Heart right ventricle (tissue), 16 donors: ENCODE measurements around the gene SASH3. TPM values are rescaled to one million over a fixed set of nuclear protein-coding genes. Genes with fewer than 3 reads are reported as not detected.

Source experiments
- ATAC-seq, 8 donors: fragments of 200-7000 bp; cut with Tn5 transposase; one replicate each; pipeline ENCODE4 v1.9.1; 2020; ENCODE audit warnings: mild to moderate bottlenecking in 8 of 8, moderate library complexity in 8 of 8, moderate number of reproducible peaks in 1 of 8
- DNase-seq, 2 donors: peaks; one replicate each; pipeline ENCODE4 v3.0.0-alpha.2; 2020
- H3K27ac ChIP-seq, 10 donors: fragments of 200-600 bp; sonication (generic) in 2 of 10; one replicate each; pipeline versions ENCODE4 v1.5.0 to v1.8.0; 2020 to 2022; ENCODE audit warnings: mild to moderate bottlenecking in 3 of 10
- H3K27me3 ChIP-seq, 7 donors: fragments of 200-600 bp; one replicate each; pipeline ENCODE4 v1.8.0; 2021 to 2022; ENCODE audit warnings: mild to moderate bottlenecking in 2 of 7
- H3K36me3 ChIP-seq, 9 donors: fragments of 200-600 bp; sonication (generic) in 1 of 9; one replicate each; pipeline versions ENCODE4 v1.5.0 to v1.8.0; 2020 to 2022; ENCODE audit warnings: mild to moderate bottlenecking in 2 of 9
- H3K4me1 ChIP-seq, 9 donors: fragments of 200-600 bp; sonication (generic) in 1 of 9; one replicate each; pipeline versions ENCODE4 v1.5.0 to v1.8.0; 2020 to 2022; ENCODE audit warnings: mild to moderate bottlenecking in 4 of 9
- H3K4me3 ChIP-seq, 10 donors: fragments of 200-600 bp; sonication (generic) in 2 of 10; one replicate each; pipeline versions ENCODE4 v1.5.0 to v1.8.0; 2020 to 2022; ENCODE audit warnings: mild to moderate bottlenecking in 7 of 10, moderate library complexity in 2 of 10
- H3K9me3 ChIP-seq, 11 donors: fragments of 200-600 bp in 10 of 11; sonication (generic) in 2 of 11; one replicate each; pipeline versions ENCODE4 v1.5.0 to v1.8.0; 2013 to 2022; ENCODE audit warnings: mild to moderate bottlenecking in 2 of 11, control low read depth in 1 of 11, moderate library complexity in 1 of 11
- WGBS, 2 donors: extraction: QIAGEN DNeasy Blood & Tissue Kit; methylation state at CpG; one replicate each; pipeline ENCODE4 v1.1.7; 2013; ENCODE audit warnings: inconsistent platforms in 1 of 2; 5-methylcytosine and 5-hydroxymethylcytosine counted together
- intact Hi-C, 10 donors: fragments of 100-400 bp; cut with DNase I; formaldehyde crosslinking; loops; one replicate each; pipeline versions ENCODE4 v1.11.1 to v1.14.2; 2022
- long read RNA-seq, 3 donors: library from polyadenylated mRNA; unstranded; transcript quantifications; one replicate each; pipeline ENCODE4 v2.0.0, GENCODE V29; 2020 to 2021
- polyA plus RNA-seq, 2 donors: library from polyadenylated mRNA; stranded (reverse); fragments of 200-250 nt; gene quantifications; one replicate each; pipeline ENCODE4 v1.2.3, GENCODE V29; 2013
- total RNA-seq, 10 donors: library from RNA; stranded (reverse); fragmentation: NEBNext Ultra II Directional in 3 of 10; extraction: Animal tissue kit (Norgen Biotek cat#: 25700) in 3 of 10; gene quantifications; one replicate each; pipeline versions ENCODE4 v1.2.1 to v1.2.4, GENCODE V29; 2021 to 2023
- TF ChIP-seq, protein P1 (sequence below), 9 donors: fragments of 200-600 bp; sonication (generic) in 2 of 9; IDR thresholded peaks; one replicate each; pipeline versions ENCODE4 v1.5.0 to v1.8.0; 2021 to 2022; ENCODE audit warnings: antibody characterized with exemption in 9 of 9, mild to moderate bottlenecking in 5 of 9, moderate library complexity in 1 of 9
- donor health status: Arrhythmogenic right ventricular cardiomyopathy.
- donor health status: ischemic (EF 13 %, LVEDD 7.1; RV severe dilation, severe dysfunction).
- donor health status: healthy with polysubstance abuse.
- donor health status: DM: no; HTN: yes; CAD: no.
- donor health status: DM: no; HTN: no; CAD: no.
- donor health status: ischemic (EF 25% LVEDD 6.9; RV normal size, moderate dysfunction).
- donor health status: ischemic (EF 25% LVEDD 5.7; RV mildly dilated, moderate dysfunction).
- donor health status: healthy.
- donor health status: DM: yes; HTN: yes; CAD: no.
- donor health status: Ischemic cardiomyopathy.
- donor health status: ischemic (EF 35%, LVEDD 5.7; RV mildly dilated, moderate dysfunction).
- donor health status: nonischemic (EF 11% LVEDD 7.7; RV severe dilation, severe dysfunction).
- donor health status: DM: yes; HTN: yes; CAD: no.
- donor health status: PGD.
- donor health status: ischemic (EF 29% LVEDD 5.4; RV normal size, mild dysfunction).
- donor health status: nonischemic (EF 23%, LVEDD 6.1; RV moderate dilation, normal function).

The SASH3 gene
- total RNA-seq (10 to 100 TPM in 1 of 10 donors, 1 to 10 TPM in 6, under 1 TPM in 3; 0.57 to 15.3 (median 2.3) TPM), polyA plus RNA-seq (1 to 10 TPM in 1 of 2 donors, under 1 TPM in 1; 0.88 to 1.9 TPM)
- long read RNA-seq, donor 1 = 0 reads
- long read RNA-seq, donor 2 = 0 reads
- long read RNA-seq, donor 3, partial matches to known transcripts = 1 of 3 reads
- long read RNA-seq, donor 3, other reads (novel, unspliced or antisense) = 2 of 3 reads

DNA sequence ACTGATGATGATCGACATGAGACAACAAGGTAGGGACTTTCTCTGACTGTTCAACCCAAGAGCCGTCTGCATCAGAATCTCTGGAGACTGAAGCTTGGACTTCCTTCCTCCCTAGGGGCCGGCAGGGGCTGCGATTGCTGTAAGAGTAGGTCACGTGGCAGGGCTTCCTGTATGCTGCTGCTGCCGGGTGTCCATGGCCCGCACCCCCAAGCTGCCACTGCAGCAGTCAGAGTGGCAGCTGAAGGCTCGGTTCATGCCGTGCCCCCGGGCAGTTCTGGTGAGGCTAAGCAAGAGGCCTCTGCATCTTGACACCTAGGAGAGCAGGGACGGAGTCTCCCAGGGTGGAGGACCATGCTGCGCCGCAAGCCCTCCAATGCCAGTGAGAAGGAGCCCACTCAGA, at the start of gene SASH3:
Gene SASH3, plus strand, starts transcription at position 203 of the 400 bp plus-strand sequence. Its CDS starts 149 bp downstream, at position 352.
- Histone ChIP-seq H3K36me3 (peaks cover 0 to 3% (median 0%) of the 10 kb centered on the region in 9 donors), H3K27ac (peak within 1 kb of the TSS in 4 of 10 donors; percentile 22 to 93 (median 29)), H3K9me3 (no peaks in the 10 kb centered on the region), H3K27me3 (peaks cover 0 to 5% (median 0%) of the 10 kb centered on the region in 7 donors), H3K4me3 (peak within 1 kb of the TSS in 5 of 10 donors; percentile 18 to 60 (median 27)), H3K4me1 (peaks cover 0 to 43% (median 0%) of the 10 kb centered on the region in 9 donors)
- 63 to 76% methylated on average over 12 to 13 of the region's 13 CpGs for WGBS, 2 donors
- peak; percentile 26 to 38 for DNase-seq
- TF ChIP-seq, protein P1, sequence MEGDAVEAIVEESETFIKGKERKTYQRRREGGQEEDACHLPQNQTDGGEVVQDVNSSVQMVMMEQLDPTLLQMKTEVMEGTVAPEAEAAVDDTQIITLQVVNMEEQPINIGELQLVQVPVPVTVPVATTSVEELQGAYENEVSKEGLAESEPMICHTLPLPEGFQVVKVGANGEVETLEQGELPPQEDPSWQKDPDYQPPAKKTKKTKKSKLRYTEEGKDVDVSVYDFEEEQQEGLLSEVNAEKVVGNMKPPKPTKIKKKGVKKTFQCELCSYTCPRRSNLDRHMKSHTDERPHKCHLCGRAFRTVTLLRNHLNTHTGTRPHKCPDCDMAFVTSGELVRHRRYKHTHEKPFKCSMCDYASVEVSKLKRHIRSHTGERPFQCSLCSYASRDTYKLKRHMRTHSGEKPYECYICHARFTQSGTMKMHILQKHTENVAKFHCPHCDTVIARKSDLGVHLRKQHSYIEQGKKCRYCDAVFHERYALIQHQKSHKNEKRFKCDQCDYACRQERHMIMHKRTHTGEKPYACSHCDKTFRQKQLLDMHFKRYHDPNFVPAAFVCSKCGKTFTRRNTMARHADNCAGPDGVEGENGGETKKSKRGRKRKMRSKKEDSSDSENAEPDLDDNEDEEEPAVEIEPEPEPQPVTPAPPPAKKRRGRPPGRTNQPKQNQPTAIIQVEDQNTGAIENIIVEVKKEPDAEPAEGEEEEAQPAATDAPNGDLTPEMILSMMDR (IDR thresholded peaks at IDR 0.05) = no peak
- ATAC-seq = peak in 6 of 8 donors; percentile 49 to 71 (median 62)
- intact Hi-C loops = no loop called here

DNA sequence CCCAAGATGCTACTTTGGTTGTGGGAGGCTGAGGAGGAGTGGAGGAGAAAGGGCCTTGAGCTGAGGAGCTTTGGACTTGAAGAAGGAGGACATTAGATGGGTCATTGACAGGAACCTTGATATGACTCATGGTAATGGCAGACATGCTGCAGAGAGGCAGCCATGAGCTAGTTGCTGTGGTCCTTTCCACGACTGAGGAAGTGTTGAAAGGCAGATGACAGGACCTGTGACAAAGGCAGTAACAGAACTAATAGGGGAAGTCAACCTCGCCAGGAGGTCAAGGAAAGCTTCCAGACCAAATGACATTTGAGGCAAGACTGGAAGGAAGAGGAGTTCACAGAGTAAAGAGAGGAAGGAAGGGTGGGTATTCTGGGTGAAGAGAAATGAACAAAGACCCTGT, 48.5 kb upstream of the SASH3 start:
- 46 to 58% methylated on average over 2 of the region's 2 CpGs for WGBS, 2 donors
- ATAC-seq = no peak

DNA sequence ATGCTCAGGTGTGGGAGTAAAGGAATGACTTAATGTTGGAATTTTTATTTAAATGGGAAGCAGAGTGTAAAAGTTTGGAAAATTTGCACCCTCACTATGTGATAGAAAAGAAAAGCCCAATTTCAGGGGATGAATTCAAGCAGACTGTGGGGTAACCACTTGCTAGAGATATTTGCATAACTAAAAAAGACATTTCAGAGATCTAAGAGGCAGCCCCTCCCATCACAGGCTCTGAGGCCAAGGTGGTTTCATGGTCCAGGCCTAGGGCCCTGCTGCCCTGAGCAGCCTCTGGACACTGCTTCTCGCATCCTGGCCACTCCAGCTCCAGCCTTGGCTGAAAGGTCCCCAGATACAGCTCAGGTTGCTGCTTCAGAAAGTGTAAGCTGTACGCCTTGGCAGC, 46.9 kb upstream of the SASH3 start:
- DNase-seq (no peak), ATAC-seq (no peak)
- 100% methylated on average over 2 of the region's 2 CpGs for WGBS, 2 donors
- H3K27me3 ChIP-seq = no peaks in the 10 kb centered on the region
- H3K4me1 ChIP-seq = peaks cover 0 to 11% (median 0%) of the 10 kb centered on the region in 9 donors
- no peaks in the 10 kb centered on the region for H3K9me3 ChIP-seq
- intact Hi-C loops = no loop called here
- no peak overlapping the region for H3K4me3 ChIP-seq
- no peak overlapping the region for H3K27ac ChIP-seq
- TF ChIP-seq, protein P1 (IDR thresholded peaks at IDR 0.05) = no peak
- no peaks in the 10 kb centered on the region for H3K36me3 ChIP-seq

More for the DNA sequence above, 48.5 kb upstream of the SASH3 start:
- no peaks in the 10 kb centered on the region for H3K9me3 ChIP-seq
- TF ChIP-seq, protein P1 (IDR thresholded peaks at IDR 0.05) = no peak
- no peaks in the 10 kb centered on the region for H3K4me1 ChIP-seq
- H3K36me3 ChIP-seq = no peaks in the 10 kb centered on the region
- intact Hi-C loops = no loop called here
- no peak for DNase-seq
- H3K4me3 ChIP-seq = no peak overlapping the region
- H3K27ac ChIP-seq = peak overlapping the region in 1 of 10 donors; percentile 38
- no peaks in the 10 kb centered on the region for H3K27me3 ChIP-seq

DNA sequence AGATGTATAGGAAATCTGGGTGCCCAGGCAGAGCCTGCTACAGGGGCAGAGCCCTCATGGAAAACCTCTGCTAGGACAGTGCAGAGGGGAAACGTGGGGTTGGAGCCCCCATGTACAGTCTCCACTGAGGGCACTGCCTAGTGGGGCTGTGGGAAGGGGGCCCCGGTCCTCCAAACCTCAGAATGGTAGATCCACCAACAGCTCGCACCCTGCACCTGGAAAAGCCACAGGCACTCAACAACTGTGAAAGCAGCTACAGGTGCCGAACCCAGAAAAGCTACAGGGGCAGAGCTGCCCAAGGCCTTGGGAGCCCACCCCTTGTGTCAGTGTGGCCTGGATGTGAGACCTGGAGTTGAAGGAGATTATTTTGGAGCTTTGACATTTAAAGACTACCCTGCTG, 46.4 kb upstream of the SASH3 start:
- Histone ChIP-seq H3K4me3 (no peak overlapping the region), H3K4me1 (peaks cover 0 to 16% (median 0%) of the 10 kb centered on the region in 9 donors), H3K27ac (no peak overlapping the region), H3K36me3 (no peaks in the 10 kb centered on the region), H3K9me3 (no peaks in the 10 kb centered on the region), H3K27me3 (no peaks in the 10 kb centered on the region)
- intact Hi-C loops = no loop called here
- no peak for DNase-seq
- TF ChIP-seq, protein P1 (IDR thresholded peaks at IDR 0.05) = no peak
- ATAC-seq = no peak
- 91 to 96% methylated on average over 4 of the region's 4 CpGs for WGBS, 2 donors
